ENCODE results near the gene TOR3A.

DNA sequence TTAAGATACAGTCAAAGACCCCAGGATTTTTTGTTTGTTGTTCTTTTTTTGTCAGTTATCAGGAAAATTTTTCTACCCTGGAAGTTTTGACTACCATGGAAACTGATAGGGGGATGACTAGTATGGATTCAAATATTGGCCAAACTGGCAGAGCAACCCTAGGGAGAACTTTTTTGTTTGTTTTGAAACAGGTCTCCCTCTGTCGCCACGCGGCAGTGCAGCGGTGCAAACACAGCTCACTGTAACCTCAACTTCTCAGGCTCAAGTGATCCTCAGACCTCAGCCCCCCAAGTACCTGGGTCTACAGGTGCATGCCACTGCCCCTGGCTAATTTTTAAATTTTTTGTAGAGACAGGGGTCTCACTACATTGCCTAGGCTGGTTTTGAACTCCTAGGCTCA lies 46.6 kb downstream of the TOR3A start:
- TF ChIP-seq RFX5 (IDR thresholded peaks at IDR 0.05; ENCODE audit: low read length) (no peak), EP300 (IDR thresholded peaks at IDR 0.05; ENCODE audit: borderline replicate concordance in 1 of 2, low read depth in 1 of 2, low read length in 1 of 2) (no peak), GABPA (IDR thresholded peaks at IDR 0.05; ENCODE audit: low read depth) (no peak), JUND (IDR thresholded peaks at IDR 0.05) (no peak), SMC3 (IDR thresholded peaks at IDR 0.05; ENCODE audit: low read depth, low read length) (no peak), CHD2 (IDR thresholded peaks at IDR 0.05; ENCODE audit: low read length, partially characterized antibody) (no peak)
- TF ChIP-seq, protein P1, sequence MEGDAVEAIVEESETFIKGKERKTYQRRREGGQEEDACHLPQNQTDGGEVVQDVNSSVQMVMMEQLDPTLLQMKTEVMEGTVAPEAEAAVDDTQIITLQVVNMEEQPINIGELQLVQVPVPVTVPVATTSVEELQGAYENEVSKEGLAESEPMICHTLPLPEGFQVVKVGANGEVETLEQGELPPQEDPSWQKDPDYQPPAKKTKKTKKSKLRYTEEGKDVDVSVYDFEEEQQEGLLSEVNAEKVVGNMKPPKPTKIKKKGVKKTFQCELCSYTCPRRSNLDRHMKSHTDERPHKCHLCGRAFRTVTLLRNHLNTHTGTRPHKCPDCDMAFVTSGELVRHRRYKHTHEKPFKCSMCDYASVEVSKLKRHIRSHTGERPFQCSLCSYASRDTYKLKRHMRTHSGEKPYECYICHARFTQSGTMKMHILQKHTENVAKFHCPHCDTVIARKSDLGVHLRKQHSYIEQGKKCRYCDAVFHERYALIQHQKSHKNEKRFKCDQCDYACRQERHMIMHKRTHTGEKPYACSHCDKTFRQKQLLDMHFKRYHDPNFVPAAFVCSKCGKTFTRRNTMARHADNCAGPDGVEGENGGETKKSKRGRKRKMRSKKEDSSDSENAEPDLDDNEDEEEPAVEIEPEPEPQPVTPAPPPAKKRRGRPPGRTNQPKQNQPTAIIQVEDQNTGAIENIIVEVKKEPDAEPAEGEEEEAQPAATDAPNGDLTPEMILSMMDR (IDR thresholded peaks at IDR 0.05): no peak
- TF ChIP-seq, protein P2, sequence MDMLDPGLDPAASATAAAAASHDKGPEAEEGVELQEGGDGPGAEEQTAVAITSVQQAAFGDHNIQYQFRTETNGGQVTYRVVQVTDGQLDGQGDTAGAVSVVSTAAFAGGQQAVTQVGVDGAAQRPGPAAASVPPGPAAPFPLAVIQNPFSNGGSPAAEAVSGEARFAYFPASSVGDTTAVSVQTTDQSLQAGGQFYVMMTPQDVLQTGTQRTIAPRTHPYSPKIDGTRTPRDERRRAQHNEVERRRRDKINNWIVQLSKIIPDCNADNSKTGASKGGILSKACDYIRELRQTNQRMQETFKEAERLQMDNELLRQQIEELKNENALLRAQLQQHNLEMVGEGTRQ (IDR thresholded peaks at IDR 0.05; ENCODE audit: borderline replicate concordance, low read depth, low read length): no peak
- TF ChIP-seq, protein P3, sequence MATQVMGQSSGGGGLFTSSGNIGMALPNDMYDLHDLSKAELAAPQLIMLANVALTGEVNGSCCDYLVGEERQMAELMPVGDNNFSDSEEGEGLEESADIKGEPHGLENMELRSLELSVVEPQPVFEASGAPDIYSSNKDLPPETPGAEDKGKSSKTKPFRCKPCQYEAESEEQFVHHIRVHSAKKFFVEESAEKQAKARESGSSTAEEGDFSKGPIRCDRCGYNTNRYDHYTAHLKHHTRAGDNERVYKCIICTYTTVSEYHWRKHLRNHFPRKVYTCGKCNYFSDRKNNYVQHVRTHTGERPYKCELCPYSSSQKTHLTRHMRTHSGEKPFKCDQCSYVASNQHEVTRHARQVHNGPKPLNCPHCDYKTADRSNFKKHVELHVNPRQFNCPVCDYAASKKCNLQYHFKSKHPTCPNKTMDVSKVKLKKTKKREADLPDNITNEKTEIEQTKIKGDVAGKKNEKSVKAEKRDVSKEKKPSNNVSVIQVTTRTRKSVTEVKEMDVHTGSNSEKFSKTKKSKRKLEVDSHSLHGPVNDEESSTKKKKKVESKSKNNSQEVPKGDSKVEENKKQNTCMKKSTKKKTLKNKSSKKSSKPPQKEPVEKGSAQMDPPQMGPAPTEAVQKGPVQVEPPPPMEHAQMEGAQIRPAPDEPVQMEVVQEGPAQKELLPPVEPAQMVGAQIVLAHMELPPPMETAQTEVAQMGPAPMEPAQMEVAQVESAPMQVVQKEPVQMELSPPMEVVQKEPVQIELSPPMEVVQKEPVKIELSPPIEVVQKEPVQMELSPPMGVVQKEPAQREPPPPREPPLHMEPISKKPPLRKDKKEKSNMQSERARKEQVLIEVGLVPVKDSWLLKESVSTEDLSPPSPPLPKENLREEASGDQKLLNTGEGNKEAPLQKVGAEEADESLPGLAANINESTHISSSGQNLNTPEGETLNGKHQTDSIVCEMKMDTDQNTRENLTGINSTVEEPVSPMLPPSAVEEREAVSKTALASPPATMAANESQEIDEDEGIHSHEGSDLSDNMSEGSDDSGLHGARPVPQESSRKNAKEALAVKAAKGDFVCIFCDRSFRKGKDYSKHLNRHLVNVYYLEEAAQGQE (IDR thresholded peaks at IDR 0.05; ENCODE audit: low read depth, low read length): no peak
